OCI-LY1 (cell line): ENCODE measurements around the gene CREB3.

ENCODE experiments used
- EZH2 ChIP-seq: fragments of 200-600 bp; sonication (generic), shearing (Covaris generic); IDR thresholded peaks from 2 replicates; pipeline ENCODE4 v1.8.0; 2017; ENCODE audit warnings: borderline replicate concordance, mixed run types, mild to moderate bottlenecking, antibody characterized with exemption, low read length, moderate library complexity, mixed read lengths
- TF ChIP-seq, protein P1 (sequence below): fragments of 200-600 bp; sonication (generic), shearing (Covaris generic); IDR thresholded peaks from 2 replicates; pipeline ENCODE4 v1.5.1; 2017; ENCODE audit warnings: mild to moderate bottlenecking, antibody characterized with exemption, low read length, moderate library complexity, mixed read lengths

DNA sequence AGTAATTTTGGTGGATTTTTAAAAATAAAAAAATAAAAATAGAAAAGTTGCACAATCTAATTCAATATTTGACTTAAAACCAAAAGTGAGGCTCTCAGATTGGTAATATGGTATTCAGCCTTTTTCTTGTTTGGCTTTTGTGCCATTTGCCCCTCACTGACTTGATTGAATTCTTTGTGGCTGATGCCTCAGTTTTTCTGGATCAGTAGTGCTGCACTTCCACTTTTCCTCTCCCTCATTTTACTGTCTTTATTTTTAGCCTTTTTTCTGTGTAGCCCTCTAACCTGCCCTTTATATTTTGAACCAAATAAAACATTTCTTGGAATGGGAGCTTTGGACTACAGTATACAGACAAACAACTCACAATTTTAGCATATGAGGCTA is 25.4 kb downstream of the CREB3 start:
- TF ChIP-seq, protein P1, sequence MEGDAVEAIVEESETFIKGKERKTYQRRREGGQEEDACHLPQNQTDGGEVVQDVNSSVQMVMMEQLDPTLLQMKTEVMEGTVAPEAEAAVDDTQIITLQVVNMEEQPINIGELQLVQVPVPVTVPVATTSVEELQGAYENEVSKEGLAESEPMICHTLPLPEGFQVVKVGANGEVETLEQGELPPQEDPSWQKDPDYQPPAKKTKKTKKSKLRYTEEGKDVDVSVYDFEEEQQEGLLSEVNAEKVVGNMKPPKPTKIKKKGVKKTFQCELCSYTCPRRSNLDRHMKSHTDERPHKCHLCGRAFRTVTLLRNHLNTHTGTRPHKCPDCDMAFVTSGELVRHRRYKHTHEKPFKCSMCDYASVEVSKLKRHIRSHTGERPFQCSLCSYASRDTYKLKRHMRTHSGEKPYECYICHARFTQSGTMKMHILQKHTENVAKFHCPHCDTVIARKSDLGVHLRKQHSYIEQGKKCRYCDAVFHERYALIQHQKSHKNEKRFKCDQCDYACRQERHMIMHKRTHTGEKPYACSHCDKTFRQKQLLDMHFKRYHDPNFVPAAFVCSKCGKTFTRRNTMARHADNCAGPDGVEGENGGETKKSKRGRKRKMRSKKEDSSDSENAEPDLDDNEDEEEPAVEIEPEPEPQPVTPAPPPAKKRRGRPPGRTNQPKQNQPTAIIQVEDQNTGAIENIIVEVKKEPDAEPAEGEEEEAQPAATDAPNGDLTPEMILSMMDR = no peak
- TF ChIP-seq EZH2 = no peak
